Caco-2 (cell line): Measurements from ENCODE around the gene DYRK4. TPM values are rescaled to one million over a fixed set of nuclear protein-coding genes. Genes with fewer than 3 reads are reported as not detected.

Experiments
- BruUV-seq: library from RNA; stranded (reverse); fragments of 400-500 nt; replicated peaks from 2 replicates; lab custom pipeline; 2021; lab: Mats Ljungman, UMichigan
- CTCF ChIA-PET: fragments of 300-600 bp; sonication (Branson Sonifier 250); formaldehyde crosslinking; loops from one replicate; lab custom pipeline; 2022; ENCODE audit warnings: antibody characterized with exemption; lab: Charles Lee
- POLR2A ChIA-PET: fragments of 300-600 bp; sonication (Branson Sonifier 250); formaldehyde crosslinking; loops from one replicate; lab custom pipeline; 2022; ENCODE audit warnings: antibody characterized with exemption; lab: Charles Lee
- DNase-seq, 2 experiments: peaks; one replicate each; pipeline versions ENCODE4 v3.0.0 to v3.0.0-alpha.2; 2020 to 2022
- H3K27me3 ChIP-seq: replicated peaks from 2 replicates; pipeline ENCODE4 v1.6.0; 2011; ENCODE audit warnings: low read length; ENCODE audit not compliant: control insufficient read depth, insufficient read depth
- H3K36me3 ChIP-seq: 2 replicates; pipeline ENCODE4 v1.5.1; 2011; ENCODE audit warnings: low read length; ENCODE audit not compliant: control insufficient read depth, insufficient read depth
- H3K4me1 ChIP-seq: fragments of 250-450 bp; sonication (Bioruptor Pico); 2 replicates; pipeline ENCODE4 v1.5.1; 2020; ENCODE audit warnings: mild to moderate bottlenecking
- H3K4me3 ChIP-seq: 2 replicates; pipeline ENCODE4 v1.5.1; 2011; ENCODE audit warnings: low read depth, mild to moderate bottlenecking, control low read depth, low read length
- H3K9me3 ChIP-seq: fragments of 250-450 bp; sonication (Bioruptor Pico); 2 replicates; pipeline ENCODE4 v1.5.1; 2020; ENCODE audit warnings: mild to moderate bottlenecking, moderate library complexity
- H3K27ac Mint-ChIP-seq: one replicate; pipeline ENCODE4 v1.8.0; 2022; ENCODE audit warnings: mixed read lengths; ENCODE audit not compliant: unreplicated experiment
- H3K27me3 Mint-ChIP-seq: one replicate; pipeline ENCODE4 v1.8.0; 2022; ENCODE audit warnings: mixed read lengths; ENCODE audit not compliant: insufficient read depth, unreplicated experiment
- H3K36me3 Mint-ChIP-seq: one replicate; pipeline ENCODE4 v1.8.0; 2022; ENCODE audit warnings: mild to moderate bottlenecking, mixed read lengths; ENCODE audit not compliant: insufficient read depth, unreplicated experiment
- H3K4me1 Mint-ChIP-seq: one replicate; pipeline ENCODE4 v1.8.0; 2022; ENCODE audit warnings: low read depth, mixed read lengths; ENCODE audit not compliant: unreplicated experiment
- H3K4me3 Mint-ChIP-seq: one replicate; pipeline ENCODE4 v1.8.0; 2022; ENCODE audit warnings: mild to moderate bottlenecking, moderate library complexity, mixed read lengths; ENCODE audit not compliant: unreplicated experiment
- H3K9me3 Mint-ChIP-seq: one replicate; pipeline ENCODE4 v1.8.0; 2022; ENCODE audit warnings: mixed read lengths; ENCODE audit not compliant: unreplicated experiment
- CTCF ChIP-seq, 2 experiments: fragments of 200-600 bp in 1 of 2; IDR thresholded peaks; 1 replicate in 1 of 2; 2 replicates in 1 of 2; pipeline versions ENCODE4 v1.5.1 to v1.8.0; 2011 to 2022; ENCODE audit warnings: antibody characterized with exemption in 1 of 2, control low read depth in 1 of 2, inconsistent platforms in 1 of 2, low read depth in 1 of 2, low read length in 1 of 2, mild to moderate bottlenecking in 1 of 2, moderate library complexity in 1 of 2; ENCODE audit not compliant: insufficient read depth in 1 of 2, severe bottlenecking in 1 of 2, unreplicated experiment in 1 of 2
- intact Hi-C: fragments of 100-400 bp; cut with micrococcal nuclease; formaldehyde crosslinking; loops from one replicate; pipeline ENCODE4 v1.10.0; 2022; ENCODE audit not compliant: unreplicated experiment
- total RNA-seq: library from RNA; stranded (reverse); gene quantifications from 2 replicates; pipeline ENCODE4 v1.2.3, GENCODE V29; 2022

The DYRK4 gene
- total RNA-seq, 1 experiment from 2014 or later, result 7.7 TPM

GRCh38 chr12:4566474-4566873, 4.5 kb downstream of the DYRK4 start:
- no peak overlapping the region for H3K27ac Mint-ChIP-seq
- intact Hi-C loops, result no loop called here
- ChIA-PET CTCF (no interaction called here), POLR2A (no interaction called here)
- no peak overlapping the region for H3K4me3 Mint-ChIP-seq
- Histone ChIP-seq H3K27me3 (no peaks in the 10 kb centered on the region), H3K36me3 (no peaks in the 10 kb centered on the region), H3K9me3 (no peaks in the 10 kb centered on the region), H3K4me1 (peaks cover 10% of the 10 kb centered on the region; the same call in 1 of the 2 replicates), H3K4me3 (no peak overlapping the region)
- BruUV-seq, result no TSS peak
- H3K27me3 Mint-ChIP-seq, result no peaks in the 10 kb centered on the region
- no peak for DNase-seq
- no peaks in the 10 kb centered on the region for H3K9me3 Mint-ChIP-seq
- H3K36me3 Mint-ChIP-seq, result peaks cover 8% of the 10 kb centered on the region
- TF ChIP-seq CTCF (IDR thresholded peaks at IDR 0.05; ENCODE audit: insufficient read depth in 1 of 2, low read depth in 1 of 2, low read length in 1 of 2, severe bottlenecking in 1 of 2, unreplicated experiment in 1 of 2), result no peak
- H3K4me1 Mint-ChIP-seq, result peaks cover 9% of the 10 kb centered on the region

- Histone ChIP-seq H3K4me3 (no peak overlapping the region), H3K27me3 (no peaks in the 10 kb centered on the region), H3K36me3 (no peaks in the 10 kb centered on the region), H3K4me1 (0 out of 2 replicates have a peak, but pooled peaks cover 6% of the 10 kb centered on the region), H3K9me3 (no peaks in the 10 kb centered on the region)
- peaks cover 2% of the 10 kb centered on the region for H3K36me3 Mint-ChIP-seq
- no peak overlapping the region for H3K4me3 Mint-ChIP-seq
- DNase-seq, result no peak
- BruUV-seq, result no TSS peak
- ChIA-PET POLR2A (no interaction called here), CTCF (no interaction called here)
- H3K27ac Mint-ChIP-seq, result no peak overlapping the region
- peaks cover 4% of the 10 kb centered on the region for H3K4me1 Mint-ChIP-seq
- no peaks in the 10 kb centered on the region for H3K27me3 Mint-ChIP-seq
- intact Hi-C loops, result no loop called here
- no peaks in the 10 kb centered on the region for H3K9me3 Mint-ChIP-seq
- TF ChIP-seq CTCF (IDR thresholded peaks at IDR 0.05; ENCODE audit: insufficient read depth in 1 of 2, low read depth in 1 of 2, low read length in 1 of 2, severe bottlenecking in 1 of 2, unreplicated experiment in 1 of 2), result no peak
Measured at GRCh38 chr12:4567073-4567881, 5.3 kb downstream of the DYRK4 start.

GRCh38 chr12:4569261-4569660, 7.3 kb downstream of the DYRK4 start:
- no TSS peak for BruUV-seq
- H3K9me3 Mint-ChIP-seq, result no peaks in the 10 kb centered on the region
- H3K4me1 Mint-ChIP-seq, result no peaks in the 10 kb centered on the region
- TF ChIP-seq CTCF (IDR thresholded peaks at IDR 0.05; ENCODE audit: insufficient read depth in 1 of 2, low read depth in 1 of 2, low read length in 1 of 2, severe bottlenecking in 1 of 2, unreplicated experiment in 1 of 2), result no peak
- H3K4me3 Mint-ChIP-seq, result no peak overlapping the region
- H3K27ac Mint-ChIP-seq, result no peak overlapping the region
- H3K27me3 Mint-ChIP-seq, result peaks cover 7% of the 10 kb centered on the region
- Histone ChIP-seq H3K9me3 (no peaks in the 10 kb centered on the region), H3K27me3 (no peaks in the 10 kb centered on the region), H3K4me3 (no peak overlapping the region), H3K4me1 (0 out of 2 replicates have a peak, but pooled peaks cover 4% of the 10 kb centered on the region), H3K36me3 (no peaks in the 10 kb centered on the region)
- no peaks in the 10 kb centered on the region for H3K36me3 Mint-ChIP-seq
- ChIA-PET POLR2A (no interaction called here), CTCF (no interaction called here)
- intact Hi-C loops, result no loop called here
- DNase-seq, result no peak
